Stimulated activated CD8-positive, alpha-beta memory T cell treated with anti-CD3 and anti-CD28 coated beads, Interleukin-4, amount 100 ng/mL, for 48 hours (primary cell): ENCODE results near the gene LAMTOR4.
"Not testable (repeated sequence)": the region's sequence is repeated elsewhere in the genome, so short reads cannot be mapped to it uniquely, and the experiment has no call there.

ENCODE experiments used
- DNase-seq: peaks from one replicate; pipeline ENCODE4 v3.0.0-alpha.2; 2020

LAMTOR4 gene

GRCh38 chr7:100173806-100174495, 25.2 kb downstream of the LAMTOR4 start:
- DNase-seq, result no peak

- no peak for DNase-seq
Measured at GRCh38 chr7:100174582-100174981, 25.9 kb downstream of the LAMTOR4 start.

GRCh38 chr7:100175296-100175935, 26.7 kb downstream of the LAMTOR4 start:
- DNase-seq, result no peak

GRCh38 chr7:100176096-100177044, 27.7 kb downstream of the LAMTOR4 start:
- no peak for DNase-seq

GRCh38 chr7:100177045-100178001, 28.6 kb downstream of the LAMTOR4 start, which contains the start of the genes GPC2 and STAG3:
TSS of gene GPC2 (minus strand) at chr7:100177381. CDS start at chr7:100177199, 182 bp downstream.
TSS of gene STAG3 (plus strand) at chr7:100177918. CDS start at chr7:100180557, 2,639 bp downstream.
- peak; percentile 100 for DNase-seq

- not testable (repeated sequence) for DNase-seq
Measured at GRCh38 chr7:100180084-100180483, 31.4 kb downstream of the LAMTOR4 start.

GRCh38 chr7:100182616-100183015, 33.9 kb downstream of the LAMTOR4 start:
- not testable (repeated sequence) for DNase-seq

GRCh38 chr7:100183090-100183489, 34.4 kb downstream of the LAMTOR4 start:
- DNase-seq, result not testable (repeated sequence)

GRCh38 chr7:100185726-100186125, 37.0 kb downstream of the LAMTOR4 start:
- DNase-seq, result no peak

- DNase-seq, result no peak
Measured at GRCh38 chr7:100189061-100189460, 40.3 kb downstream of the LAMTOR4 start.

- DNase-seq, result no peak
Measured at GRCh38 chr7:100190048-100190711, 41.5 kb downstream of the LAMTOR4 start.

GRCh38 chr7:100191775-100192174, 43.1 kb downstream of the LAMTOR4 start:
- DNase-seq, result no peak

- DNase-seq, result not testable (repeated sequence)
Measured at GRCh38 chr7:100192281-100192862, 43.7 kb downstream of the LAMTOR4 start.

- no peak for DNase-seq
Measured at GRCh38 chr7:100192969-100193368, 44.3 kb downstream of the LAMTOR4 start.

- no peak for DNase-seq
Measured at GRCh38 chr7:100195222-100195621, 46.5 kb downstream of the LAMTOR4 start.

- DNase-seq, result not testable (repeated sequence)
Measured at GRCh38 chr7:100195901-100196322, 47.2 kb downstream of the LAMTOR4 start.

GRCh38 chr7:100198266-100198665, 49.5 kb downstream of the LAMTOR4 start:
- DNase-seq, result no peak

GRCh38 chr7:100200693-100201092, 52.0 kb downstream of the LAMTOR4 start:
- no peak for DNase-seq
